PC-9 (cell line): Measurements from ENCODE around the gene LRCH3. TPM values are rescaled to one million over a fixed set of nuclear protein-coding genes. Genes with fewer than 3 reads are reported as not detected.

Source experiments
- BruUV-seq: library from RNA; stranded (reverse); fragments of 400-500 nt; replicated peaks from 2 replicates; lab custom pipeline; 2021; lab: Mats Ljungman, UMichigan
- CTCF ChIA-PET: fragments of 300-600 bp; sonication (Branson Sonifier 250); formaldehyde crosslinking; loops from one replicate; lab custom pipeline; 2022; ENCODE audit warnings: antibody characterized with exemption; lab: Charles Lee
- POLR2A ChIA-PET: fragments of 300-600 bp; sonication (Branson Sonifier 250); formaldehyde crosslinking; loops from one replicate; lab custom pipeline; 2022; ENCODE audit warnings: antibody characterized with exemption; ENCODE audit not compliant: unreplicated experiment; lab: Charles Lee
- DNase-seq, 2 experiments: peaks; one replicate each; pipeline versions ENCODE4 v3.0.0 to v3.0.0-alpha.2; 2015 to 2022; ENCODE audit warnings: mixed read lengths in 1 of 2
- H2AFZ ChIP-seq: fragments of 200-600 bp; sonication (generic); 2 replicates; pipeline ENCODE4 v1.8.1; 2017; ENCODE audit warnings: antibody characterized with exemption
- H3F3A ChIP-seq: fragments of 200-600 bp; sonication (generic); 2 replicates; pipeline ENCODE4 v1.8.1; 2017; ENCODE audit warnings: antibody characterized with exemption, mild to moderate bottlenecking, low read depth; ENCODE audit not compliant: insufficient read depth
- H3K27ac ChIP-seq: fragments of 200-600 bp; sonication (generic); 2 replicates; pipeline ENCODE4 v1.6.1; 2016; ENCODE audit warnings: mixed run types
- H3K27me3 ChIP-seq: fragments of 200-600 bp; sonication (generic); 2 replicates; pipeline ENCODE4 v1.6.1; 2016; ENCODE audit warnings: low read depth, mixed run types; ENCODE audit not compliant: insufficient read depth
- H3K36me3 ChIP-seq: fragments of 200-600 bp; sonication (generic); 2 replicates; pipeline ENCODE4 v1.6.1; 2016; ENCODE audit warnings: low read depth, mixed run types
- H3K4me1 ChIP-seq: fragments of 200-600 bp; sonication (generic); replicated peaks from 2 replicates; pipeline ENCODE4 v1.6.1; 2016; ENCODE audit warnings: mixed run types; ENCODE audit not compliant: insufficient read depth
- H3K4me2 ChIP-seq: fragments of 200-600 bp; sonication (generic); 2 replicates; pipeline ENCODE4 v1.6.1; 2017; ENCODE audit warnings: mixed run types
- H3K4me3 ChIP-seq: fragments of 200-600 bp; sonication (generic); 2 replicates; pipeline ENCODE4 v1.6.1; 2016; ENCODE audit warnings: mixed run types
- H3K79me2 ChIP-seq: fragments of 200-600 bp; sonication (generic); 2 replicates; pipeline ENCODE4 v1.6.1; 2017; ENCODE audit warnings: low read depth, mixed run types
- H3K9me2 ChIP-seq: fragments of 200-600 bp; sonication (generic); 2 replicates; pipeline ENCODE4 v1.8.1; 2017; ENCODE audit warnings: mild to moderate bottlenecking; ENCODE audit not compliant: insufficient read depth
- H3K9me3 ChIP-seq: fragments of 200-600 bp; sonication (generic); 2 replicates; pipeline ENCODE4 v1.8.1; 2016; ENCODE audit warnings: low read depth; ENCODE audit not compliant: insufficient read depth
- H4K20me1 ChIP-seq: fragments of 200-600 bp; sonication (generic); 2 replicates; pipeline ENCODE4 v1.8.1; 2017; ENCODE audit not compliant: insufficient read depth
- CTCF ChIP-seq: fragments of 200-600 bp; sonication (generic); conservative IDR thresholded peaks from 2 replicates; pipeline ENCODE4 v1.6.1; 2017; ENCODE audit warnings: mixed run types, antibody characterized with exemption, mild to moderate bottlenecking, moderate library complexity
- EZH2 ChIP-seq: fragments of 200-600 bp; sonication (generic); IDR thresholded peaks from 2 replicates; pipeline ENCODE4 v1.8.0; 2017; ENCODE audit warnings: antibody characterized with exemption, low read depth
- intact Hi-C: fragments of 100-400 bp; cut with micrococcal nuclease; formaldehyde crosslinking; loops from one replicate; pipeline ENCODE4 v1.10.0; 2022; ENCODE audit not compliant: unreplicated experiment
- total RNA-seq: library from RNA; stranded (reverse); gene quantifications from 2 replicates; pipeline ENCODE4 v1.2.3, GENCODE V29; 2021

The LRCH3 gene
- total RNA-seq, 1 experiment from 2014 or later, result 51.9 TPM

- DNase-seq, result peak in 1 of 2 experiments; percentile 11
- CTCF ChIA-PET, result no interaction called here
- H3K79me2 ChIP-seq, result no peaks in the 10 kb centered on the region
- intact Hi-C loops, result no loop called here
- H3K27ac ChIP-seq, result no peak overlapping the region
- POLR2A ChIA-PET, result no interaction called here
- H2AFZ ChIP-seq, result no peak overlapping the region
- no TSS peak for BruUV-seq
- no peak overlapping the region for H3K4me3 ChIP-seq
- no peaks in the 10 kb centered on the region for H4K20me1 ChIP-seq
- H3K4me2 ChIP-seq, result no peak overlapping the region
- no peaks in the 10 kb centered on the region; the same call in 1 of the 2 replicates for H3F3A ChIP-seq
- no peaks in the 10 kb centered on the region for H3K9me3 ChIP-seq
- no peaks in the 10 kb centered on the region for H3K9me2 ChIP-seq
- H3K36me3 ChIP-seq, result peaks cover 41% of the 10 kb centered on the region
- no peaks in the 10 kb centered on the region for H3K4me1 ChIP-seq
- no peaks in the 10 kb centered on the region for H3K27me3 ChIP-seq
- TF ChIP-seq EZH2, result no peak
- no peak for TF ChIP-seq CTCF
Measured at GRCh38 chr3:197833930-197834715, 43.1 kb downstream of the LRCH3 start.

- no peak overlapping the region for H3K4me3 ChIP-seq
- H2AFZ ChIP-seq, result no peak overlapping the region
- no peaks in the 10 kb centered on the region; the same call in 1 of the 2 replicates for H3F3A ChIP-seq
- intact Hi-C loops, result no loop called here
- H3K27ac ChIP-seq, result no peak overlapping the region
- no peaks in the 10 kb centered on the region for H3K9me2 ChIP-seq
- POLR2A ChIA-PET, result no interaction called here
- H3K4me2 ChIP-seq, result no peak overlapping the region
- H3K36me3 ChIP-seq, result peaks cover 35% of the 10 kb centered on the region
- CTCF ChIA-PET, result no interaction called here
- H4K20me1 ChIP-seq, result no peaks in the 10 kb centered on the region
- DNase-seq, result no peak
- no peaks in the 10 kb centered on the region for H3K9me3 ChIP-seq
- no peaks in the 10 kb centered on the region for H3K79me2 ChIP-seq
- H3K27me3 ChIP-seq, result no peaks in the 10 kb centered on the region
- no peak for TF ChIP-seq EZH2
- TF ChIP-seq CTCF, result no peak
- H3K4me1 ChIP-seq, result no peaks in the 10 kb centered on the region
- BruUV-seq, result no TSS peak
Measured at GRCh38 chr3:197835509-197835908, 44.5 kb downstream of the LRCH3 start.

- BruUV-seq, result no TSS peak
- Histone ChIP-seq H4K20me1 (no peaks in the 10 kb centered on the region), H3K4me1 (no peaks in the 10 kb centered on the region), H3K36me3 (peaks cover 29% of the 10 kb centered on the region), H3K4me3 (no peak overlapping the region), H3K27me3 (no peaks in the 10 kb centered on the region), H3K27ac (no peak overlapping the region), H3K4me2 (no peak overlapping the region), H3K9me3 (no peaks in the 10 kb centered on the region), H3F3A (no peaks in the 10 kb centered on the region), H3K79me2 (no peaks in the 10 kb centered on the region), H3K9me2 (no peaks in the 10 kb centered on the region), H2AFZ (no peak overlapping the region)
- CTCF ChIA-PET, result no interaction called here
- DNase-seq, result peak in 1 of 2 experiments; percentile 15
- TF ChIP-seq CTCF (no peak), EZH2 (no peak)
- intact Hi-C loops, result no loop called here
- POLR2A ChIA-PET, result no interaction called here
Measured at GRCh38 chr3:197836244-197836643, 45.2 kb downstream of the LRCH3 start.
